Measurements from ENCODE around the gene DAZAP1. TPM values are rescaled to one million over a fixed set of nuclear protein-coding genes. Genes with fewer than 3 reads are reported as not detected.

Gene DAZAP1
- total RNA-seq, 1 experiment from 2014 or later = 144 TPM

DNA sequence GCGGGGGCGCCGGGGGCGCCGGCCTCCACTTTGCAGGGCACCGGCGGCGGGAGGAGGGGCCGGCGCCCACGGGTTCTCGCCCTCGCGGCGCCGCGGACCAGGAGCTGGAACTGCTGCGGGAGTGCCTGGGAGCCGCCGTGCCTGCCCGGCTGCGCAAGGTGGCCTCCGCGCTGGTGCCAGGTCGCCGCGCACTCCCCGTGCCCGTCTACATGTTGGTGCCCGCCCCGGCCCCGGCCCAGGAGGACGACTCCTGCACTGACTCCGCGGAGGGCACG, 59.8 kb downstream of the DAZAP1 start:
- Histone ChIP-seq H3K27me3 (ENCODE audit: insufficient read depth, low read depth) (no peaks in the 10 kb centered on the region), H3F3A (ENCODE audit: insufficient read depth, low read depth) (no peaks in the 10 kb centered on the region), H3K4me2 (no peak overlapping the region), H3K9me3 (ENCODE audit: insufficient read depth, low read depth) (no peaks in the 10 kb centered on the region), H3K4me1 (replicated peaks; ENCODE audit: insufficient read depth) (no peaks in the 10 kb centered on the region), H3K27ac (no peak overlapping the region), H2AFZ (no peak overlapping the region), H3K4me3 (no peak overlapping the region), H3K79me2 (ENCODE audit: low read depth) (no peaks in the 10 kb centered on the region), H4K20me1 (ENCODE audit: insufficient read depth) (no peaks in the 10 kb centered on the region; the same call in none of the 2 replicates), H3K9me2 (ENCODE audit: insufficient read depth) (no peaks in the 10 kb centered on the region), H3K36me3 (ENCODE audit: low read depth) (no peaks in the 10 kb centered on the region)
- no peak for DNase-seq
- ChIA-PET CTCF (no interaction called here), POLR2A (ENCODE audit: unreplicated experiment) (no interaction called here)
- BruUV-seq (replicated peaks) = no TSS peak
- TF ChIP-seq EZH2 (IDR thresholded peaks at IDR 0.05; ENCODE audit: low read depth) = no peak
- TF ChIP-seq, protein P1, sequence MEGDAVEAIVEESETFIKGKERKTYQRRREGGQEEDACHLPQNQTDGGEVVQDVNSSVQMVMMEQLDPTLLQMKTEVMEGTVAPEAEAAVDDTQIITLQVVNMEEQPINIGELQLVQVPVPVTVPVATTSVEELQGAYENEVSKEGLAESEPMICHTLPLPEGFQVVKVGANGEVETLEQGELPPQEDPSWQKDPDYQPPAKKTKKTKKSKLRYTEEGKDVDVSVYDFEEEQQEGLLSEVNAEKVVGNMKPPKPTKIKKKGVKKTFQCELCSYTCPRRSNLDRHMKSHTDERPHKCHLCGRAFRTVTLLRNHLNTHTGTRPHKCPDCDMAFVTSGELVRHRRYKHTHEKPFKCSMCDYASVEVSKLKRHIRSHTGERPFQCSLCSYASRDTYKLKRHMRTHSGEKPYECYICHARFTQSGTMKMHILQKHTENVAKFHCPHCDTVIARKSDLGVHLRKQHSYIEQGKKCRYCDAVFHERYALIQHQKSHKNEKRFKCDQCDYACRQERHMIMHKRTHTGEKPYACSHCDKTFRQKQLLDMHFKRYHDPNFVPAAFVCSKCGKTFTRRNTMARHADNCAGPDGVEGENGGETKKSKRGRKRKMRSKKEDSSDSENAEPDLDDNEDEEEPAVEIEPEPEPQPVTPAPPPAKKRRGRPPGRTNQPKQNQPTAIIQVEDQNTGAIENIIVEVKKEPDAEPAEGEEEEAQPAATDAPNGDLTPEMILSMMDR (conservative IDR thresholded peaks at IDR 0.05) = no peak
- intact Hi-C loops (cut with micrococcal nuclease; ENCODE audit: unreplicated experiment) = no loop called here

DNA sequence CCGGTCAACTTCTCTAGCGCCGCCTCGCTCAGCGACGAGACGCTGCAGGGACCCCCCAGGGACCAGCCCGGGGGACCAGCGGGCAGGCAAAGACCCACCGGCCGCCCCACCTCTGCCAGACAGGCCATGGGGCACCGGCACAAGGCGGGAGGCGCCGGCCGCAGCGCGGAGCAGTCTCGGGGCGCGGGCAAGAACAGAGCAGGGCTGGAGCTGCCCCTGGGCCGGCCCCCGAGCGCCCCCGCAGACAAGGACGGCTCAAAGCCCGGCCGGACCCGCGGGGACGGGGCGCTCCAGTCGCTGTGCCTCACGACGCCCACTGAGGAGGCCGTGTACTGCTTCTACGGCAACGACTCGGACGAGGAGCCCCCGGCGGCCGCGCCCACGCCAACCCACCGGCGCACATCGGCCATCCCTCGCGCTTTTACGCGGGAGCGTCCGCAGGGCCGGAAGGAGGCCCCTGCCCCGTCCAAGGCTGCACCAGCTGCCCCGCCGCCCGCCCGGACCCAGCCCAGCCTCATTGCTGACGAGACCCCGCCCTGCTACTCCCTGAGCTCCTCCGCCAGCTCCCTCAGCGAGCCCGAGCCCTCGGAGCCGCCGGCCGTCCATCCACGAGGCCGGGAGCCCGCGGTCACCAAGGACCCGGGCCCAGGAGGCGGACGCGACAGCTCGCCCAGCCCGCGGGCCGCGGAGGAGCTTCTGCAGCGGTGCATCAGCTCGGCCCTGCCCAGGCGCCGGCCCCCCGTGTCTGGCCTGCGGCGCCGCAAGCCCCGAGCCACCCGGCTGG, 60.3 kb downstream of the DAZAP1 start:
- TF ChIP-seq, protein P1 (conservative IDR thresholded peaks at IDR 0.05) = no peak
- TF ChIP-seq EZH2 (IDR thresholded peaks at IDR 0.05; ENCODE audit: low read depth) = no peak
- intact Hi-C loops (cut with micrococcal nuclease; ENCODE audit: unreplicated experiment) = no loop called here
- H2AFZ ChIP-seq = no peak overlapping the region
- no peak for DNase-seq
- no peaks in the 10 kb centered on the region for H3K27me3 ChIP-seq (ENCODE audit: insufficient read depth, low read depth)
- H3F3A ChIP-seq (ENCODE audit: insufficient read depth, low read depth) = no peaks in the 10 kb centered on the region
- no peaks in the 10 kb centered on the region for H3K4me1 ChIP-seq (replicated peaks; ENCODE audit: insufficient read depth)
- no peaks in the 10 kb centered on the region for H3K9me3 ChIP-seq (ENCODE audit: insufficient read depth, low read depth)
- no peaks in the 10 kb centered on the region for H3K36me3 ChIP-seq (ENCODE audit: low read depth)
- CTCF ChIA-PET = no interaction called here
- no peak overlapping the region for H3K4me2 ChIP-seq
- H3K4me3 ChIP-seq = no peak overlapping the region
- H3K9me2 ChIP-seq (ENCODE audit: insufficient read depth) = no peaks in the 10 kb centered on the region
- POLR2A ChIA-PET (ENCODE audit: unreplicated experiment) = no interaction called here
- no peaks in the 10 kb centered on the region; the same call in none of the 2 replicates for H4K20me1 ChIP-seq (ENCODE audit: insufficient read depth)
- no peak overlapping the region for H3K27ac ChIP-seq
- no TSS peak for BruUV-seq (replicated peaks)
- no peaks in the 10 kb centered on the region for H3K79me2 ChIP-seq (ENCODE audit: low read depth)

DNA sequence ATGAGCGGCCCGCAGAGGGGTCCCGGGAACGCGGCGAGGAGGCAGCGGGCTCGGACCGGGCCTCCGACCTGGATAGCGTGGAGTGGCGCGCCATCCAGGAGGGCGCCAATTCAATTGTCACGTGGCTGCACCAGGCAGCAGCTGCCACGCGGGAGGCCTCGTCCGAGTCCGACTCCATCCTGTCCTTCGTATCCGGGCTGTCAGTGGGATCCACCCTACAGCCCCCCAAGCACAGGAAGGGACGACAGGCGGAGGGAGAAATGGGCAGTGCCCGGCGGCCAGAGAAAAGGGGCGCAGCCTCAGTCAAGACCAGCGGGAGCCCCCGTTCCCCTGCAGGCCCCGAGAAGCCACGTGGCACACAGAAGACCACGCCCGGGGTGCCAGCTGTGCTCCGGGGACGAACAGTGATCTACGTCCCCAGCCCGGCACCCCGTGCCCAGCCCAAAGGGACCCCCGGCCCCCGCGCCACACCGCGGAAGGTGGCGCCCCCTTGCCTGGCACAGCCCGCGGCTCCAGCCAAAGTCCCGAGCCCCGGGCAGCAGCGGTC, 61.0 kb downstream of the DAZAP1 start:
- H3K79me2 ChIP-seq (ENCODE audit: low read depth) = no peaks in the 10 kb centered on the region
- H3K9me2 ChIP-seq (ENCODE audit: insufficient read depth) = no peaks in the 10 kb centered on the region
- H3K27me3 ChIP-seq (ENCODE audit: insufficient read depth, low read depth) = no peaks in the 10 kb centered on the region
- H3K4me3 ChIP-seq = no peak overlapping the region
- no peaks in the 10 kb centered on the region for H3K4me1 ChIP-seq (replicated peaks; ENCODE audit: insufficient read depth)
- DNase-seq = no peak
- no peak overlapping the region for H3K27ac ChIP-seq
- H3K36me3 ChIP-seq (ENCODE audit: low read depth) = no peaks in the 10 kb centered on the region
- H3F3A ChIP-seq (ENCODE audit: insufficient read depth, low read depth) = no peaks in the 10 kb centered on the region
- TF ChIP-seq, protein P1 (conservative IDR thresholded peaks at IDR 0.05) = no peak
- no peak for TF ChIP-seq EZH2 (IDR thresholded peaks at IDR 0.05; ENCODE audit: low read depth)
- no peaks in the 10 kb centered on the region for H3K9me3 ChIP-seq (ENCODE audit: insufficient read depth, low read depth)
- H4K20me1 ChIP-seq (ENCODE audit: insufficient read depth) = no peaks in the 10 kb centered on the region; the same call in none of the 2 replicates
- ChIA-PET CTCF (no interaction called here), POLR2A (ENCODE audit: unreplicated experiment) (no interaction called here)
- peak overlapping the region; percentile 47; the same call in 1 of the 2 replicates for H3K4me2 ChIP-seq
- intact Hi-C loops (cut with micrococcal nuclease; ENCODE audit: unreplicated experiment) = no loop called here
- BruUV-seq (replicated peaks) = no TSS peak
- H2AFZ ChIP-seq = no peak overlapping the region

All from PC-9 (cell line).